Measurements from ENCODE around the gene LATS1.

DNA sequence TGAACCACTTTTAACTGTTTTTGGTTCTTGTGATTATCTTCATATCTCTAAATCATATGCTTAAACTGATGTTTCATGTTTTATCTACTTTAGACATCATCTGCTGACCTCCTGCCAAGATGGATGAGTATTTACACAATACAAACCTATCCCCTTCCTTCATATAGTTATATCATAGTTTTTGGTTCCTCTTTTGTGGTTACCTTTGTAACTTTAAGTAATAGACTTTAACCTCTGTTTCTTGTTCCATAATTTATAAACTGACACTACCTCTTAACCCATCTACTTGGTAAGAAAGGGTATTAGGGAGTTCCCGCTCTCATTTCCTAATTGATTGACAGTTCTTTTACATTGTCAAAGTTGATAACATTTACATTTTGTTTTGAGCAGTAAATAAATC is 43.5 kb upstream of the LATS1 start:
- TF ChIP-seq CTCF (IDR thresholded peaks at IDR 0.05): no peak
- no peak for TF ChIP-seq POLR2A (IDR thresholded peaks at IDR 0.05)
- TF ChIP-seq EP300 (IDR thresholded peaks at IDR 0.05): no peak
